Fibroblast of skin of left biceps (primary cell): ENCODE data around the gene MAPK10.
"Not testable (repeated sequence)": the region's sequence is repeated elsewhere in the genome, so short reads cannot be mapped to it uniquely, and the experiment has no call there.

Experiments used
- DNase-seq, 2 experiments: peaks; one replicate each; pipeline ENCODE4 v3.0.0-alpha.2; 2013; ENCODE audit warnings: low read depth in 2 of 2

The MAPK10 gene

DNA sequence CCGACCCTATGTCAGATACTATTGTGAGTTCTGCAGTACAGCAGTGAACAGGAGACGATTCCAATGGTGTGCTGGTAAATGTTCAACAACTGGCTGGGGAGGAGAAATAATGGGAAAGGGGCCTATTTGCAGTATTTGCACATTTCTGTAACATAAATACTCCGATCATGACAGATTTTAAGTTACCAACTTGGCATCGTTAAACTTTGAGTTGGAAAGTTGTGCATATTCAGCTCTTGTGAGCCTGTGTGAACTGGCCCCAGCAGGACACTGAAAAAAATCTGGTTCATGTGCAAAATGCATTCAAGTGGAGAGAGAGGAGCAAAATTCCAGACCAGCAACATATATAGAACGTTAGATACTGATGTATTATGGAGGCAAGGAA is 175.0 kb downstream of the MAPK10 start:
- no peak for DNase-seq

DNA sequence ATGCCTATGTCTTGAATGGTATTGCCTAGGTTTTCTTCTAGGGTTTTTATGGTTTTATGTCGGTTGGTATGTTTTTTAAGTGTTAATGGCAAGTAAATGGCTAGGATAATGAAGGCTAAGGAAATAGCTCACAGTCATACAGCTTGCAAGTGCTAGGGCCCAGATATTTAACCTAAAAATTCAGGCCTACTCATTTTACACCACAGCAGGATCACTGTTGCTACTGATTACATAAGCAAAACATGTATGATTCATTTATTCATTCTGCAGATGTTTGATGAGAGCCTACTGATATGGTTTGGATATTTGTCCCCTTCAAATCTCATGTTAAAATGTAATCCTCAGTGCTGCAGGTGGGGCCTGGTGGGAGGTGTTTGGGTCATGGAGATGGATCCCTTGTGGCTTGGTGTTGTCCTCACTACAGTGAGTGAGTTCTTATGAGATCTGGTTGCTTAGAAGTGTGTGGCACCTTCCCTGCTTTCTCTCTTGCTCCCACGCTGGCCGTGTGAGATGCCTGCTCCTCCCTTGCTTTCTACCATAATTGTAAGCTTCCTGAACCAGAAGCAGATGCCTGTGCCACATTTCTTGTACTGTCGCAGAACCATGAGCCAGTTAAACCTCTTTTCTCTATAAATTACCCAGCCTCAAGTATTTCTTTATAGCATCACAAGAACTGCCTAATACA is 175.5 kb downstream of the MAPK10 start:
- DNase-seq, result peak in 1 of 2 experiments; percentile 18

- DNase-seq, result no peak
Observed at GRCh38 chr4:86181585-86181984, 178.3 kb downstream of the MAPK10 start.

GRCh38 chr4:86178211-86178610 is 181.6 kb downstream of the MAPK10 start:
- DNase-seq, result no peak

DNA sequence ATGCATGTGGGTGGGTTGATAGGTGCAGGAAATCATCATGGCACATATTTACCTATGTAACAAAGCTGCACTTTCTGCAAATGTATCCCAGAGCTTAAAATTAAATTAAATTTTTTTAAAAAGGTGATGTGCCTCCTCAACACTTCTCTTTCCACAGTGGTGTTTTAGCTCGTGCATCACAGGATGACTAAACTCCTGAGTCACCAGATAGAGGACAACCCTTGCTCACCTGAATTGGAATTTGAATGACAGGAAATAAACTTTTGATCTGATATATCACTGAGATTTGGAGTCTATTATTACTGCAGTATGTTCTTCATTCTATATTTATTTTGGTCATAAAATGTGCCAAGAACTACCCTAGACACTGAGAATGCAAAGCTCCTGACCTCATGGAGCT is 185.3 kb downstream of the MAPK10 start:
- no peak for DNase-seq

GRCh38 chr4:86168335-86168734 is 191.5 kb downstream of the MAPK10 start:
- DNase-seq, result not testable (repeated sequence)

GRCh38 chr4:86160426-86160825 is 199.4 kb downstream of the MAPK10 start:
- no peak for DNase-seq

DNA sequence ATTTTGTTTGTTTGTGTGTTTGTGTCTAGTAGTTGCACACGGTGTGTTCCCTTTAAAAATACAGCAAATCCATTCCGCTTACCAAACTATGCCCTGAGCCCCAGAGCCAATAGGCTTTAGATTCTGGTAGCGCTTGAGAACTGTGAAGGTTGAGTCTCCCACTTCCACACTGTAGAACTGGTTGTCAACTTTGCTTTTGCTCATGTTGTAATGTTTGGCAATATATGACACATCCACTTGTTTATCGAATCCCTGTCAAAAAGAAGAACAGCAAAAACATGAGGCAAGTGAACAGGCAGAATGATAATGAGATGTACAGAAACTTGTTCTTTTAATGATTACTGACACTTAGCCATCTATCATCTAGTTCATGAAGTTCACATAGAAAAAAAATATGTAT is 200.6 kb downstream of the MAPK10 start:
- no peak for DNase-seq

DNA sequence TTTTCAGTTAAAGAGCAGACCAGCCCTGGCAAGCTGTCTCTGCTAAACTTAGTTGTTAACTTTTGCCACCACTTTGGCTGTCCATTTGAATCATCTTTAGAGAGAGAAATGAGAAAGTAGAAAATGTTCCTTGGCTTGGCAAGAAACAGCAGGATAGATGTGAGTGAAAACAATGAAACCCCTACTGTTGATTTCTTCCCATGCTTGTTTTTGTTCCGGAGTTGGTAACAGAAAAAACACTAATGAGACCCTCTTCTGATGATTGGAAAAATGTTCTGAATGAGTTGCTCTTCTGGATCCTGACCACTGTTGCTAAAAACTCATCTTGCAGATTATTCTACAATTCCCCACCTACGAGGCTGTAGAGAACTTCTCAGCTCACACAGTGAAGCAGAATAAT is 203.3 kb downstream of the MAPK10 start:
- no peak for DNase-seq

DNA sequence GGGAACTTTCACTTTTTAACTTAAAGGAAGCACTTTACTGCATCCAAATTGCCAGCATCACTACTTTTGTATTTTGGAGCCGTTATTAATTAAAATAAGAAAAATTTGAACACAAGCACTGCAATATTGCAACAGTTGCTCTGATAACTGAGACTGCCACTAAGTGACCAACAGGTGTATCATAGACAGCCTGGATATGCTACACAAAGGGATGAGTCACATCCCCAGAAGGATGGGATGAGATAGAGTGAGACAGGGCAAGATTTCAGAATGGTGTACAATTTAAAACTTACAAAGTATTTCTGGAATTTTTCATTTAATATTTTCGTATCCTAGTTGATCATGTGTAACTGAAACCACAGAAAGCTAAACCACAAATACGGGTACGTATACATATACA is 204.1 kb downstream of the MAPK10 start:
- no peak for DNase-seq

GRCh38 chr4:86152454-86152853 is 207.4 kb downstream of the MAPK10 start:
- no peak for DNase-seq

DNA sequence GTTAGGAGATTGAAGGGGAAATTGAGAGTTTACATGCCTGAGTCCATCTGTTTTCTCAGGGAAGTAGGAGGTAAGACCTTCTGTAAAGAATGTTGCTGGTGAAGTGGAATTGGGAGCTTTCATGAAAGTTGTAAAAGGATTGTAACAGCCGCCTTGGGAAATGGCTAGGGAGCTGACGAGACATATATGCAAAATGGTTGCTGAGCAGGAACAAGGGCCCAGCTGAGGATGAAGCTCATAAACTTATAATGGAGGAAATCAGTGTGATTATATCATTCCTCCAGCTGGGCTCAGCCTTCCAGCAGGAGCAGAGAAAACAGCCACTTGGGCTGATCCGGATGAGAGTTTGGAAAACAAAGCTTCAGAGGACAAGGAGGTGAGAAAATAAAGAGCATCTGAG is 208.7 kb downstream of the MAPK10 start:
- no peak for DNase-seq

DNA sequence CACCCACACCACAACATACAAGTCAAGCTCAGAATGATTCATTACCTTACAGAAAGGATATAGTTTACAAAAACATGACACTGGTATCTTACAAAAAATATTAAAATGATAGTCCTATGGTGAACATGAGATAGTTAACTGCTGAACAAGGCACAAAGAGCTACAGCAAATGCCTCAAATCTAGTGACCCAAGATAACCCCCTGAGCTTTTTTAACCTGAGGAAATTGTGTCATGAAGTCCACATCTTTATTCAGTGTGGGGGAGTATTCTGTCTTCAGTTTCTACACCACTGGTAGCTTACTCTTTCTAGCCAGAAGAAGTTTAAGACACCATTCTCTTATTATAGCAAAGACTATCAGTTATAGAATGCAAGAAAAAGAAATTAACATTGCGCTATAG is 218.7 kb downstream of the MAPK10 start:
- no peak for DNase-seq

DNA sequence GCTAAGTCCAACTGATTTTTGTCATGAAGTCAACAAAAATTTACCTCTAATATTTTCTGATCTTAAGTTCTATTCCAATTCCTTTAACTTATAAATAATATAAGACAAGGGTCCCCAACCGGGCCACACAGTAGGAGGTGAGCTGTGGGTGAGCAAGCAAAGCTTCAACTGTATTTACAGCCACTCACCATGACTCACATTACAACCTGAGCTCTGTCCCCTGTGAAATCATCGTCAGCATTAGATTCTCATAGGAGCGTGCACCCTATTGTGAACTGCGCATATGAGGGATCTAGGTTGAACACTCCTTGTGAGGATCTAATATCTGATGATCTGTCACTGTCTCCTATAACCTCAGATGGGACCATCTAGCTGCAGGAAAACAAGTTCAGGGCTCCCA is 227.4 kb downstream of the MAPK10 start:
- DNase-seq, result no peak

DNA sequence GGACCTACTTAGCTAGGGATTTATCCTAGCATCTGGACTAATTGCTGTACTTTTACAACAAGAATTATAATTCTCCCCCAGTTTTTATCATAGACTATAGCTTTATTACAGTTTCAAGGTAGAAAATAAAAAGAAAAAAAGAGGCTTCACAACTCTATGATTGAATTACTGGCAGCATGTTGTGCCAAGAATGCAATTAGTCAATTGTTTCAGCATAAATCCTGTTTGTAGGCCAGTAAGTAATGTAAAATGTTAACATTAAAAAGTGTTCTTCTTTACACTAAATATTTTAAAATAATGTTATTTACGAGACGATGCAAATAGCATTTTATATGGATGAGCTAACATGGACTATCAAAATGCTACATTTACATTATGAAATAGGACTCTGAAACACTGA is 228.4 kb downstream of the MAPK10 start:
- DNase-seq, result no peak

DNA sequence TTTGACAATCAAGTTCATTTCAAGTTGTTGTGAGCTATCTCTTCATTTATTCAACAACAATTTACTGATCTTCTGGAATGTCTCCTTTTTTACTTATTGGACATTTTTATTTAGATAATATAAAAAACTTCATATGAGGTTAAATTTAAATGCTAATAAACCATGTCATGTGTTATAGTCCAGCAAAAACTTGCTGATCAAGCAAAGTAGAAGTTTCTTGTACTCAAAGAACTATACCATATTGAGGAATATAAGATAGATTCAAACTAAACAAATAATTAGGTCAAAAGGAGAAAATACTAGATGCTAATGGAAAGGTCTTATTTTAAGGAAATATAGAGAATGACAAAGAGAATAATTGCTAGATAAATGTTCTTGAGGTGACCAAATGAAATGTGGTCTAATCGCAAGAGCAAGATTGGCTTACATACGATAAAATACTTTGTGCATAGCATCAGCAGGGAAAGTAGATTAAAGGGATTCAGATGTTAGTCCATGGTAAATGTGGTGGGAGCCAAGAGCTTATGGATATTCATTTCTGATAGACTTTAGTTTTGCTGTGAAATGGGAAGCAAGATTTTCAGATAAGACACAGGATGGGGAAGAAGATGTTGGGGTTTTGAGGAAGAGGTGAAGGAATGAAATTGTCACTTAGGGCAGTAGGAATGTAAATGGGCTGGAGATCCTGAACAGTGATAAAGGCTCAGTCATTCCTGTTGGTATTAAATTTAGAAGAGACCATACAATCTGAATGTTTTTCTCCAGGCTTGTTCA is 229.5 kb downstream of the MAPK10 start:
- DNase-seq, result no peak

- DNase-seq, result no peak
Observed at GRCh38 chr4:86129546-86129945, 230.3 kb downstream of the MAPK10 start.

- DNase-seq, result no peak
Observed at GRCh38 chr4:86122404-86122803, 237.4 kb downstream of the MAPK10 start.

- DNase-seq, result no peak
Observed at GRCh38 chr4:86118711-86119110, 241.1 kb downstream of the MAPK10 start.

DNA sequence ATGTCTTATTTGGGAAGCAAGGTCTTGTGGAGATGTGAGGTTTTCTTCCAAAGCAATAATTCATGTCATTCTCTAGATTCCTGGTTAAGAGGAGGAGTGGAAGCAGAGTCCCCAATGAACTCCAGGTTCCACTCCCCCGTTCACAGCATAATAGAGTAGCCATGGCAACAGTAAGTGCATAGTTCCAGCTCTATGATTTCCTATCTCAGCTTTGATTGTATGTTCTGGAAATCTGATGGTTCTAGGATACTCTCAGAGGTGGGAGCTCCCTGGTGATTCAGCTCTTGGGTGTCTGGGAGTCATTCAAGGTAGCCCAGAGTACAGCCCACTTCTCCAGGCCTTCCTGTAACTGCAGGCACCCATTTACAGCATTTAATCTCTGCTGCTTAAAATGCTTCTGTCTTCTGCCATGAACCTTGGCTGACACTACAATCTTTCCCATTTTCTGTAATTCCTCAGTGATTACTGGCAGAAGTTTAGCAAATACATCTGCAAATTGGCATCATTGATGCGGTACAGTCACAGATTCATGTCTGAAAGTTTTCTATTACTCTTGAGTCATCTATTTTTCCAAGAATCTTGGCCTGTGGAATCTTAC is 242.0 kb downstream of the MAPK10 start:
- peak; percentile 96 to 97 for DNase-seq

- no peak for DNase-seq
Observed at GRCh38 chr4:86114563-86114962, 245.3 kb downstream of the MAPK10 start.

DNA sequence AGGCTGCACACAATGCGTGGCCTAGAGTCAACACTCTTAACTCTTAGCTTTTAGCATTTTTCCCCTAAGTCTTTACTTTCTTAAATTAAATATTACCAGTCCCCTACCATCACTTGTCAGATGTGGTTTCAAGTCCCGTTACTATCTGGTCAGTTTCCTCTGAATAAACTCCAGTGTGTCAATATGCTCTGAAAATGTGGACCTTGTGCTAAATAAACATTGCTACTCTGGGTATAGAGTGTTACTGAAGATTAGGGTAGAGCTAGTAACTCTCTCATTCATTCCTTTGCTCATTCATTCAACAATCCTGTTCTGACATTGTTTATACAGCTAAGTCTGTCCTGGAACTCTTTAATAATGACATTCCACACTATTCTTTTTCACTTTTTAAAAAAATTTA is 251.0 kb downstream of the MAPK10 start:
- no peak for DNase-seq

- no peak for DNase-seq
Observed at GRCh38 chr4:86108137-86108536, 251.7 kb downstream of the MAPK10 start.
